ENCODE measurements around the gene IBSP.

The IBSP gene

DNA sequence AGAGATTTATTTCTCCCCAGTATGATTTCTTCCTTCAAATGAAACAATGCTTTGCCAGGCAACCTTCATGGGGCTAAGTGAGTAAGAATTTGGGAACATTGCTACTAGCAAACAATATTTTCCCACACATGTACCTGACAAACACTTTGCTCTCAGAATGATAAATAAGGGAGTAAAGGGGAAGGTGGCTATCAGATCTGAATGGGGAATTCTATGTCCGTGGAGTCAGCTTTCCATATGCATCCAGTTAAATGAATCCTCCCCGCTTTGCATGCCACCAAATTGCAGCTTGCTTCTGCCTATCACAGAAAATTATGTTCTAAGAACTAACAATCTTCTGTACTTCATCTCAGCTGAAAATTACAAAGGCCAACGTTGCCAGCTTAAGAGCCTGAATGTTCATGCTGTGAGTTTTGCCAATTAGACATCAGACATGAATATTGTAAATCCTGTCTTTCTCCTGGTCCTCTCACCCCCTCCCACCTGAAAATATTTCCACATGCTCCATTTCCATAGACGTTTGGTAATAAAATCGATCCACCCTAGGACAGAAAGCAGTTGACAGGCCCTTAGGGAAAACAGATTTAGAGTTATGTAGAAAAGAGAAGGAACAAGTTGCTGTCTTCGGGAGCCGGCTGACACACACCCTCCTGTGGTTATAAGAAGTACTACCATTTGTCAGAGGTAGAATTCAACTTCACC is 39.7 kb downstream of the IBSP start:
- DNase-seq = peak; percentile 24

DNA sequence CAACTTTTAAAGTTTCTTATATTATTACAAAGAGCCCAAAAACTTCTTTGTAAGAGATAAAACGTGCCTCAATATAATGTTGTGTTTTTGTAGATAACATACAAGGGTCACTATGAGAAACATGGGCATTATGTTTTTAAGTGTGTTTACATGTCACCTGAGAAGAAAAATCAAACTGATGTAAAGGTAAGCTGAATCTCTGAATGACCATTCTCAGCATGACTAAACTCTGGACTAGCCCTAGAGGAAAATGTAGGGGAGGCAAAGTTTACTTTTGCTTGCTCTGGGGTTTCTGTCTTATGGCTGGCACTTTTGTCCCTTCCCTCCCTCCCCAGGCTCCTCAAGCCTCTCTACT is 40.2 kb downstream of the IBSP start:
- DNase-seq = no peak

DNA sequence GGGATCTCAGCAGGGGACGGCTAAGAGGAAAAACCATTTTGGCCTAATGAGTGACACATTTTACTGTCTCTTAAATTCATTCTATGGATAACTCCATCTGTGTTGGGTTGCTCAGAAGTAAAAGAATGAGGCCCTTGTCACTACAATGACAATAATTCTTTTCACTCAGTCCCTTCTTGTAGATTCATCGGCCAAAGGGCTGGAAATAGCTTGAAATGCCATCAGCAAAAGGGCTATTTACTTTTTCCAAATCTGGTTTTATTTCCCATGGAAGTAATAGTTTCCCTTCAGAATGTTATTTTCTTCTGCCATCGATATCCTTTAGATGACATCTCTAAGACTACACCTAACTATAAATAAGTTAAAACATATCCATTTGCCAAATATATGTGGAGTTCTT is 40.8 kb downstream of the IBSP start:
- no peak for DNase-seq

DNA sequence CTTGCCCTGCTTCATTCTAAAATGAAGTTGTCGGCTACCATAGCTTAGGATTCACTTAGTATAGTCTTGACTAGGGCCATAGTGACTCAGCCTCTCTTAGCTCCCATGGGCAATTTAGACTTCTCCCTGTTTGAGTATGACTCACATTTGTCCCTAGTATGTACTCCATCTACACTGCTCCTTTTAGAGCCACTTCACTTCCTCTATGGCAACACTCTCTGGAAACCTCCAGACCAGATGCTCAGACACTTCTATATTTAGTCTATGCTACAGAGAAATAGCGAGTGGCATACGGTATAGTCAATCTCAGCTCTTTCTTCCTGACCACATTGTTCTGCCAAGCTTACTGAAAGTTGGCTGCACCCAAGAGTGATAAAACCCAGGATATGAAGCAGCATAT is 44.6 kb downstream of the IBSP start:
- DNase-seq = no peak

DNA sequence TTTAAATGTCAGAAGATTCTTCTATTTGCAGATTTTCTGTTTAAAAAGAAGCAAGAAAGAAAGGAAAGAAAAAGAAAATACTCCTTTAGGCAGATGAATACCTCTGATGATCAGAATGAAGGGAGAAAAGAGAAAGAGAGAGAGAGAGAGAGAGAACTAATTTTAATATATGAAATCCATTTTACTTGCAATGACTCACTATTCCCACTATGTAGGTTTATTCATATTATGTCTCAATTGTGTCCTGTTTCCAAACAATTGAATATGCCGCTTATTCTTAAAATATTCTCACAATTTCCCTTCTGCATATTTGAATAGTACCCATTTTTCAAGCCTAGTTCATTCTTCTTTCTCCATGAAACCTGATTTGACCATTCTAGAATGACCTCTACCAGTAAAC is 45.1 kb downstream of the IBSP start:
- no peak for DNase-seq

DNA sequence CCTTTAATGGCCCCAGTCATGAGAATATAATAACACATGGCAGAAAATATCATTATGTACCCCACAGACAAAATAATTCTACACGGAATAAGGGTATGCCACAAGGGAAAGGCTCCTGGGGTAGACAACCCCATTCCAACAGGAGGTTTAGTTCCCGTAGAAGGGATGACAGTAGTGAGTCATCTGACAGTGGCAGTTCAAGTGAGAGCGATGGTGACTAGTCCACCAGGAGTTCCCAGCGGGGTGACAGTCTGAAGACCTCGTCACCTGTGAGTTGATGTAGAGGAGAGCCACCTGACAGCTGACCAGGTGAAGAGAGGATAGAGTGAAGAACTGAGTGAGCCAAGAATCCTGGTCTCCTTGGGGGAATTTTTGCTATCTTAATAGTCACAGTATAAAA is 46.9 kb downstream of the IBSP start:
- no peak for DNase-seq

DNA sequence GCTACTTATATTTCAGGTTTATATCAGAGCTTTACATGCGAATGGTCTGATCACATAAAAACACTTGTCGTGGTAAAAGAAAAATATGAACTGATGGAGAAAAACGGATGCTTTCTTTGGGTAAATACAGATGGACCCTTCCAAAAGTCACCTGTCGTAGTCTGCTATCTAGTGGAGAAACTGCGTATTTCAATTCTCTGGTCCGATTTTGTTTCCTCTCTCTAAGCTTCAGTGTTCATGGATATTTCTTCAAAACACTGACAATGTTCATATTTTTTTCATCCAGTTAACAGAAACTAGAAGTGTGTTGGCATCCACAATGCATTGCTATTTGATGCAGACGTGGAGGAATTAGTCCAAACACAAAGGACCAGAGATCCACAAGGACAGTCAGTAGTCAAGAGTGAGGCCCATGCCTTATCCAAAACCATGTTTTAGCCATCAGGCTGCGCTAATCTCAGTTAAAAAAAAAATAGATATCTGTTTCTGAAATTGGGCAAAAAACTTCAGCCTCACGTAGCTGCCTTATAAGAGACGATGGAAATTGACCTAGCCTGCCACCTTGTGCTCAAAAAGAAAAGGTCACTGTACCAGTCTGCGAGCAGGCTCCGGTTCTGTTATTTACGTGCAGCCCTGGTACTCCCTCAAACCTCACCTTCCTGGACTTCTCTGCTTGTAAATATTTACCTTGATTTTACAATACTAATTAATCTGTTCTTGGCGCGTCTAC is 49.4 kb downstream of the IBSP start:
- DNase-seq = peak; percentile 56

DNA sequence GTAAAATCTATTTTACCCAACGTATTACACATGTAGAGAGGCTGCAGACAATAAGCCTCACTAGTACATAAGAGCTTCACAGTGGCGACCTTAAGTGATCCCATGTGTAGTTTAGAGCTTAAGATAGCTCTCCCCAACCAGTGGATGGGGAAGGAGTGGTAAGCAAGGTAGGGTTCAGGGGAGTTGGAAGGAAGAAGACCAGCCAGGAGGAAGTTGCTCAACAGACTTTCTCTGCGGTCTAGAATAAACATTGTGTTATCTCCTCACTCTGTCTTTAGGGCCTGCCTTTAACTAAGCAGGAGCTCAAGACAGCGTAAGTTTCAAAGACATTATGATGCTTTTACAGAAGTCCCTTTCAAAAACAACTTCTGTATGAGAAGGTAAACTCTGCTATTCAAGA is 50.3 kb downstream of the IBSP start:
- DNase-seq = no peak

DNA sequence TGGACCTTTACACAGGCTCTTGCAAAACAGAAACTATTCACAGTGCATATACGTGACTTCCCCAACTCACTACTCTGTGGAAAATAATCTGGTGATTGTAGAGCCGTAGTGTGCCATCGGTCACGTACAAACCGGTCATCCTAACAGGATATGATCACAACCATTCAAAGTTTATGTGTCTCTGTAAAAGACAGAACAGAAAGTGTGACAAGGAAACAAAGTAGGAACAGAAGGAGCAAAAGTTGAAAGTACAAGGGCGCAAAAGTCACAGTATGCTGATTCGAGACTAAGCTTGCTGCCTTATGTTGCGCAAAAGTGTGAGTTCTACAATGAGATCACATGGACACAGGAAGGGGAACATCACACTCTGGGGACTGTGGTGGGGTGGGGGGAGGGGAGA is 52.0 kb downstream of the IBSP start:
- DNase-seq = no peak

DNA sequence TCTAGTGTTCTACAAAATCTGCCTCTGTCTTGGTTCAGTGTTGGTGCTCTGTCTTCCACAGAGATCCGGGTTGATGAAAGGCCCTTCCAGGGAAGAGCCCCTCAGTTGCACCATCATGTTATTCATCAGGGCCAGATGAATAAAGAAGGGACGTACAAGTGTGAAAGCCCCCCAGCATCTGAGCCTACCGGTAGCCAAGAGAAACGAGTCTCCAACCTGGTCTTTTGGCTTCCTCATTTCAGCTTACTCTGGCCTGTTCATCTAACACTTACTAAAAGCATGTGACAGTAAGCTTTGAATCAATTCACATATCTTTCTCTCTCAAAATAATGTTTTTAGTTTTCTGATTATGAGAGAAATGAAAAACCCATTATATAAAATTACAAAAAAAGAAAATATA is 52.6 kb downstream of the IBSP start:
- DNase-seq = no peak

DNA sequence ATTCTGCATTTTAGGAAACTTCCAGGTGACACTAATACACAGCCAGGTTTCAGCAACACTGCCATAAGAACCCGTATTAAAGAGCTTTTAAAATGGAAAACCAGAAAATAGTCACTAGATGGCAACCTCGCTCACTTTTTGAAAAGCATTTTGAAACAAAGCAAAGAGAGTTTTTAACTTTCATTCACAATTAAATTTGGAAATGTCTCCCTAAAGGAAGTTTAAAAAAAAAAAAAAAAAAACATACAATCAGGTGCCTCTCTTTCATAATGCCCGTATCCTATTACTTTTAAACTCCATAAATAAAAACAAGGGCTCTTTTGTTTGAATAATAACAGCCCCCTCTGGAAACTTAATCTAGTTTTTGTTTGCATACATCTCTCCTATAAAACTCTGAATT is 53.8 kb downstream of the IBSP start:
- DNase-seq = peak; percentile 21

DNA sequence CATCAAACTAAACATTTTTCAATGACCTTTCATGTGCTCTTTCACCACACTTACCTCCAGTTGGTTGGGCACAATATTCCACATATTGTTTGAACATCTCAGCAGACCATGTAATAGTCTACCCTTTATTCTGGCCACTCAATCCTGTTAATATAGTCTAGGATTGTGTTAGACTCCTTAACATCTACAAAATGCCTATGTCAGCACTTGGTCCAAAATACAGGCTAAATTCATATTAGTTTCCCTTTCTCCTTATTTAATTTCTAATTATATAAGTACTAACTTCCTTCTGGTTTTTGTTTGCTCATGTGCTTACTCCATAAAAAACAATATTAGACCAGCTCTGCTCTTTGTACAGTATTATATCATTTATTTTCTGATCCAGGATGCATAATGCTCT is 54.5 kb downstream of the IBSP start:
- DNase-seq = no peak

DNA sequence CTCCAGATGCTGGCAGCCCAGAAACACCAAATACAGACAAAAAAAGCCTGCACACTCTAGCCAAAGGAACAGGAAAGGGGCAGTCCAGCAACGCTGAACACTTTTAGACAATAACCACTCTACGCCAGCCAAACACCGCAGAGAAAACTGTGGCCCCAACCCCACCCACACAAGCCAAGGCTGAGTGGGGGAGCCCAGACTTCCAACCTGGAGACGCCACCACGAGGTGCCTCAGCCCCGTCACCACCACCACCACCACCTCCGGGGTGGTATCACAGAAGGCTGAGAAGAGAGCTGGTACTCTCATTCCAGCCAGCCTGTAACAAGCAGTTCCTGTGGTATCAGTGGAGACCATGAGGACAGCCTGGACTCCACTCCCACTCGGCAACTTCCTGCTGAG is 56.2 kb downstream of the IBSP start:
- DNase-seq = no peak

DNA sequence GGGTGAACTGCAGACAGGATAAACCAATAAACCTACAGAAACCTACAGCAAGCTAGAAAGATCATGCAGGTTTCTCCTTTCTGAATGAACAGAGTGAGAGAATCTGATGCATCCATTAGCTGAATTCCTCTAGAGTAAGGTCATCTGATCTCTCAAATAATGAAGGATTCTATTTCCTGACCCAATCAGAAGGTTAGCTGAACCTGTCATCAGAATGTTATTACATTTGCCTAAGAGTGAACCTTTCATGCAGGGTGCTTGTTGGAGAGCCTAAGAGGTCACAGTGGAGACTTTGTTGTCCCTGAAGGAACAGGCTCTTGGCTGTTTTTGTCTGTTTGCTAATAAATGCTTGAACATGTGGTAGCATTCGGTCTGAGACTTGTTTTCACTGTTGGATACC is 57.5 kb downstream of the IBSP start:
- no peak for DNase-seq

DNA sequence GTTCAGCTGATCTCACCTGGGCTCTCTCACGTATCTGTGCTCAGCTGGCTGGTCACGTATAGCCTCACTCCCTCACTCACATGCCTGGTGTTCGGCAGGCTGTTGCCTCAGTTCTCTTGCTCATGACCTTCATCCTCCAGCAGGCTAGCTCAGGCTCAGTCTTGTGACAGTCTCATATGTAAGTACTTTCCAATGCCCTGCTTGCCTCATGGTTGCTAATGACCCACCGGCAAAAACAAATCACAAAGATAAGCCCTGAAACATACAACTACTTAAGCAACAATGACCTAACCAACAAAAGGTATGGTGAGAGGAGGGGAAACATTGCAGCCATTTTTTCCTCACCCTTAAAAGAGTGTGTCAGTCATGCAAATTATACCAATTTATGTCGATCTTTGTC is 58.4 kb downstream of the IBSP start:
- DNase-seq = no peak

Data from activated CD4-positive, alpha-beta T cell treated with anti-CD3 and anti-CD28 coated beads, Interleukin-2, Interleukin-6, amounts not matched to agents 100 ng/mL and 50 ng/mL, durations not matched to agents 16 hours and 8 hours (primary cell).